Measurements from ENCODE around the gene NUAK1.

DNA sequence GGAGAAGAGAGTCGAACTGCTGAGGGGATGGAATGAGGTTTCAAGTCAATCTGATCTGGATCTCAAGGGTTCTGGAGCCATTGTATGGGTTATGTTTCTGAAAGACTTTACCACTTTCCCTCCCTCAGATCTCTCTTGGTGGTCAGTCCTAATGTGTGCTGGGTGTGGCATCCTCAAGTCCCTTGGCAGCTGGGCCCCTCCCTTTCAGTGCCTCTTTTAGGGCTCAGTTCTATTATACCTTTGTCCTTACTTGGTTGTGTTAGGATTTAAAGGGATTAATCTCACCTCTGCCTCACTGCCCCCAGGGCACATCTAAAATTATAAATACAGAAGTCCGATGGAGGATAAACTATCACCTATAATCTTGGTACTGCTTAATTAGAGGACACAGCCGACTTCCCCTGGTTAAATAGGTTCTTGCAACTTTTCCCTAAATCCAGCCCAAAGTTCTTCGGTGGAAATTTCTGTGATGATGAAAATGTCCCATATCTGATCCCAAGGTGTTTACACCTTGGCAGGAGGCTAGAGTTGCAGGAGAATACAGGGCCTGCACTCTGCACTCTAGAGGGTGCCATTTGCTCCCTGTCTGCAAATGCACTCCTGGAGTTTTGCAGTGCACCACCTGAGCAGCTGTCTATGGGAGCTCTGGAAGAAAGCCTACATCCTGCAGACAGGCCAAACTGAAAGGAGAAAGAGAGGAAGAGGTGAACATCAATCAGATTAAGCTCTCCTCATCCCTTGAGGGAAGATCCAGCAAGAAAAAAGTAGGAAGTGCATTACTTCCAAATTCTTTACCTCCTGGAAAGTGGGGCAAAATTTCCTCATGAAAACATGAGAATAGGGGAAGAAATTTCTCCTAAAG, 106.8 kb downstream of the NUAK1 start:
- TF ChIP-seq, protein P1, sequence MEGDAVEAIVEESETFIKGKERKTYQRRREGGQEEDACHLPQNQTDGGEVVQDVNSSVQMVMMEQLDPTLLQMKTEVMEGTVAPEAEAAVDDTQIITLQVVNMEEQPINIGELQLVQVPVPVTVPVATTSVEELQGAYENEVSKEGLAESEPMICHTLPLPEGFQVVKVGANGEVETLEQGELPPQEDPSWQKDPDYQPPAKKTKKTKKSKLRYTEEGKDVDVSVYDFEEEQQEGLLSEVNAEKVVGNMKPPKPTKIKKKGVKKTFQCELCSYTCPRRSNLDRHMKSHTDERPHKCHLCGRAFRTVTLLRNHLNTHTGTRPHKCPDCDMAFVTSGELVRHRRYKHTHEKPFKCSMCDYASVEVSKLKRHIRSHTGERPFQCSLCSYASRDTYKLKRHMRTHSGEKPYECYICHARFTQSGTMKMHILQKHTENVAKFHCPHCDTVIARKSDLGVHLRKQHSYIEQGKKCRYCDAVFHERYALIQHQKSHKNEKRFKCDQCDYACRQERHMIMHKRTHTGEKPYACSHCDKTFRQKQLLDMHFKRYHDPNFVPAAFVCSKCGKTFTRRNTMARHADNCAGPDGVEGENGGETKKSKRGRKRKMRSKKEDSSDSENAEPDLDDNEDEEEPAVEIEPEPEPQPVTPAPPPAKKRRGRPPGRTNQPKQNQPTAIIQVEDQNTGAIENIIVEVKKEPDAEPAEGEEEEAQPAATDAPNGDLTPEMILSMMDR (conservative IDR thresholded peaks at IDR 0.05; ENCODE audit: low read depth, low read length) = no peak
- no peak for TF ChIP-seq EZH2 (IDR thresholded peaks at IDR 0.05; ENCODE audit: borderline replicate concordance, low read depth, low read length, poor library complexity, severe bottlenecking)
